H9 (cell line): ENCODE data around the gene PHOX2B. TPM values are rescaled to one million over a fixed set of nuclear protein-coding genes. Genes with fewer than 3 reads are reported as not detected.
"Not testable (repeated sequence)": the region's sequence is repeated elsewhere in the genome, so short reads cannot be mapped to it uniquely, and the experiment has no call there.

Experiments
- DNase-seq: peaks from one replicate; pipeline ENCODE4 v3.0.0-alpha.2; 2017
- H2AFZ ChIP-seq: one replicate; pipeline ENCODE4 v1.6.1; 2013; ENCODE audit warnings: mild to moderate bottlenecking, low read length, control low read depth, moderate library complexity
- H2AK5ac ChIP-seq: 2 replicates; pipeline ENCODE4 v1.6.1; 2013; ENCODE audit warnings: low read length, control low read depth, mixed read lengths; ENCODE audit not compliant: insufficient read length
- H2BK120ac ChIP-seq: one replicate; pipeline ENCODE4 v1.6.1; 2013; ENCODE audit warnings: low read depth, mild to moderate bottlenecking, low read length, control low read depth, inconsistent platforms; ENCODE audit not compliant: poor library complexity, severe bottlenecking
- H2BK12ac ChIP-seq: 2 replicates; pipeline ENCODE4 v1.6.1; 2013; ENCODE audit warnings: low read length, control low read depth, mixed read lengths, low read depth; ENCODE audit not compliant: insufficient read length
- H2BK15ac ChIP-seq: 2 replicates; pipeline ENCODE4 v1.6.1; 2013; ENCODE audit warnings: low read depth, low read length, control low read depth
- H2BK20ac ChIP-seq: one replicate; pipeline ENCODE4 v1.6.1; 2013; ENCODE audit warnings: low read depth, mild to moderate bottlenecking, low read length, control low read depth, inconsistent platforms; ENCODE audit not compliant: poor library complexity, severe bottlenecking
- H2BK5ac ChIP-seq: 2 replicates; pipeline ENCODE4 v1.6.1; 2013; ENCODE audit warnings: low read length, control low read depth, mixed read lengths; ENCODE audit not compliant: insufficient read length
- H3K14ac ChIP-seq: 2 replicates; pipeline ENCODE4 v1.6.1; 2013; ENCODE audit warnings: low read length, control low read depth; ENCODE audit not compliant: insufficient read depth
- H3K18ac ChIP-seq: 2 replicates; pipeline ENCODE4 v1.6.1; 2013; ENCODE audit warnings: low read depth, mild to moderate bottlenecking, mixed read lengths, low read length, control low read depth; ENCODE audit not compliant: insufficient read length
- H3K23ac ChIP-seq: 2 replicates; pipeline ENCODE4 v1.6.1; 2013; ENCODE audit warnings: low read length, control low read depth, mixed read lengths, low read depth; ENCODE audit not compliant: insufficient read length
- H3K23me2 ChIP-seq: 2 replicates; pipeline ENCODE4 v1.6.1; 2013; ENCODE audit warnings: low read depth, mild to moderate bottlenecking, mixed read lengths, low read length, control low read depth; ENCODE audit not compliant: insufficient read length, poor library complexity, severe bottlenecking
- H3K27ac ChIP-seq: 2 replicates; pipeline ENCODE4 v1.5.1; 2013; ENCODE audit warnings: low read length, control low read depth, mixed read lengths, low read depth; ENCODE audit not compliant: insufficient read length
- H3K27me3 ChIP-seq: 2 replicates; pipeline ENCODE4 v1.6.1; 2013; ENCODE audit warnings: low read length, control low read depth, inconsistent platforms; ENCODE audit not compliant: insufficient read depth
- H3K4ac ChIP-seq: 2 replicates; pipeline ENCODE4 v1.6.1; 2013; ENCODE audit warnings: low read depth, mild to moderate bottlenecking, control low read depth, inconsistent platforms, low read length, moderate library complexity
- H3K4me1 ChIP-seq: 2 replicates; pipeline ENCODE4 v1.6.1; 2013; ENCODE audit warnings: low read length, control low read depth, inconsistent platforms; ENCODE audit not compliant: insufficient read depth
- H3K4me2 ChIP-seq: 2 replicates; pipeline ENCODE4 v1.6.1; 2013; ENCODE audit warnings: low read length, control low read depth, mixed read lengths; ENCODE audit not compliant: insufficient read length, insufficient read depth
- H3K56ac ChIP-seq: 2 replicates; pipeline ENCODE4 v1.6.1; 2013; ENCODE audit warnings: low read depth, mild to moderate bottlenecking, mixed read lengths, low read length, control low read depth; ENCODE audit not compliant: insufficient read length
- H3K79me1 ChIP-seq: 2 replicates; pipeline ENCODE4 v1.6.1; 2013; ENCODE audit warnings: low read depth, mild to moderate bottlenecking, moderate library complexity, low read length, control low read depth, inconsistent platforms; ENCODE audit not compliant: insufficient read depth, poor library complexity, severe bottlenecking
- H3K79me2 ChIP-seq: 2 replicates; pipeline ENCODE4 v1.6.1; 2013; ENCODE audit warnings: low read length, control low read depth, inconsistent platforms; ENCODE audit not compliant: insufficient read depth
- H3K9ac ChIP-seq: 2 replicates; pipeline ENCODE4 v1.6.1; 2013; ENCODE audit warnings: low read length, control low read depth, mixed read lengths; ENCODE audit not compliant: insufficient read length; ENCODE audit errors: extremely low read depth
- H3K9me3 ChIP-seq: one replicate; pipeline ENCODE4 v1.6.1; 2013; ENCODE audit warnings: low read depth, low read length, inconsistent platforms; ENCODE audit not compliant: control insufficient read depth
- H3T11ph ChIP-seq: one replicate; pipeline ENCODE4 v1.6.1; 2013; ENCODE audit warnings: mild to moderate bottlenecking, low read length, control low read depth, inconsistent platforms
- H4K20me1 ChIP-seq: one replicate; pipeline ENCODE4 v1.6.1; 2013; ENCODE audit not compliant: control insufficient read depth, insufficient read length, insufficient read depth
- H4K5ac ChIP-seq: 2 replicates; pipeline ENCODE4 v1.6.1; 2013; ENCODE audit warnings: low read depth, mild to moderate bottlenecking, mixed read lengths, low read length, control low read depth; ENCODE audit not compliant: insufficient read length
- H4K8ac ChIP-seq: replicated peaks from 2 replicates; pipeline ENCODE4 v1.6.1; 2013; ENCODE audit warnings: low read length, control low read depth, mixed read lengths, low read depth; ENCODE audit not compliant: insufficient read length
- H4K91ac ChIP-seq: 2 replicates; pipeline ENCODE4 v1.6.1; 2013; ENCODE audit warnings: low read depth, mild to moderate bottlenecking, moderate library complexity, mixed read lengths, low read length, control low read depth; ENCODE audit not compliant: insufficient read length
- H3K27ac Mint-ChIP-seq, 3 experiments: 2 replicates in 2 of 3; 3 replicates in 1 of 3; pipeline ENCODE4 v1.8.0; 2020 to 2021; ENCODE audit warnings: mixed read lengths in 3 of 3, mild to moderate bottlenecking in 1 of 3, moderate library complexity in 1 of 3
- H3K27me3 Mint-ChIP-seq: 2 replicates; pipeline ENCODE4 v1.8.0; 2021; ENCODE audit warnings: low read depth, mild to moderate bottlenecking, moderate library complexity, mixed read lengths
- H3K36me3 Mint-ChIP-seq, 3 experiments: 2 replicates in 2 of 3; 3 replicates in 1 of 3; pipeline ENCODE4 v1.8.0; 2020 to 2021; ENCODE audit warnings: low read depth in 3 of 3, mixed read lengths in 3 of 3; ENCODE audit not compliant: insufficient read depth in 1 of 3
- H3K4me1 Mint-ChIP-seq, 2 experiments: 2 replicates each; pipeline ENCODE4 v1.8.0; 2020; ENCODE audit warnings: mixed read lengths in 2 of 2
- H3K4me3 Mint-ChIP-seq, 2 experiments: 2 replicates in 1 of 2; 3 replicates in 1 of 2; pipeline ENCODE4 v1.8.0; 2020 to 2021; ENCODE audit warnings: mild to moderate bottlenecking in 2 of 2, mixed read lengths in 2 of 2, moderate library complexity in 1 of 2
- H3K9me3 Mint-ChIP-seq, 2 experiments: 2 replicates in 1 of 2; 3 replicates in 1 of 2; pipeline ENCODE4 v1.8.0; 2020; ENCODE audit warnings: mild to moderate bottlenecking in 2 of 2, mixed read lengths in 2 of 2, moderate library complexity in 1 of 2
- CTCF ChIP-seq: fragments of 200-600 bp; sonication (generic); conservative IDR thresholded peaks from 3 replicates; pipeline ENCODE4 v1.8.0; 2021; ENCODE audit warnings: antibody characterized with exemption, mild to moderate bottlenecking
- WGBS: extraction: QIAGEN DNeasy Blood & Tissue Kit; methylation state at CpG from one replicate; pipeline ENCODE4 v1.1.7; 2013; ENCODE audit warnings: missing lambda C conversion rate, low lambda C conversion rate, mixed read lengths; ENCODE audit not compliant: insufficient read length; ENCODE audit errors: extremely low coverage; 5-methylcytosine and 5-hydroxymethylcytosine counted together
- total RNA-seq: library from RNA; stranded (reverse); gene quantifications from 2 replicates; pipeline ENCODE4 v1.2.1, GENCODE V29; 2021

The PHOX2B gene
- total RNA-seq, 1 experiment from 2014 or later, result not detected

GRCh38 chr4:41712425-41712824 lies 36.1 kb downstream of the PHOX2B start:
- Mint-ChIP-seq H3K27me3 (peaks cover 26% of the 10 kb centered on the region), H3K36me3 (no peaks in the 10 kb centered on the region), H3K9me3 (no peaks in the 10 kb centered on the region), H3K4me1 (no peaks in the 10 kb centered on the region), H3K27ac (no peak overlapping the region), H3K4me3 (no peak overlapping the region)
- H2BK12ac ChIP-seq, result no peak overlapping the region
- no peak overlapping the region for H3K56ac ChIP-seq
- H2BK5ac ChIP-seq, result no peak overlapping the region
- H2AFZ ChIP-seq, result no peak overlapping the region
- no peak overlapping the region for H3T11ph ChIP-seq
- H3K27ac ChIP-seq, result no peak overlapping the region
- H3K4me1 ChIP-seq, result no peaks in the 10 kb centered on the region
- H3K79me2 ChIP-seq, result no peaks in the 10 kb centered on the region
- no peak overlapping the region for H2AK5ac ChIP-seq
- no peaks in the 10 kb centered on the region for H4K20me1 ChIP-seq
- no peak overlapping the region for H3K4me2 ChIP-seq
- WGBS, result no CpG with 5 or more reads among the region's 3 CpGs
- no peak overlapping the region for H3K14ac ChIP-seq
- H3K9ac ChIP-seq, result no peak overlapping the region
- H4K8ac ChIP-seq, result no peak overlapping the region
- no peak overlapping the region for H3K18ac ChIP-seq
- no peak overlapping the region for H2BK20ac ChIP-seq
- no peak overlapping the region for H4K5ac ChIP-seq
- H2BK15ac ChIP-seq, result no peak overlapping the region
- DNase-seq, result no peak
- H4K91ac ChIP-seq, result no peak overlapping the region
- TF ChIP-seq CTCF, result no peak
- no peaks in the 10 kb centered on the region; the same call in 1 of the 2 replicates for H3K27me3 ChIP-seq
- no peak overlapping the region for H3K23ac ChIP-seq
- H3K79me1 ChIP-seq, result no peaks in the 10 kb centered on the region
- H3K9me3 ChIP-seq, result no peaks in the 10 kb centered on the region
- no peak overlapping the region for H3K4ac ChIP-seq
- no peaks in the 10 kb centered on the region for H3K23me2 ChIP-seq
- H2BK120ac ChIP-seq, result no peak overlapping the region

GRCh38 chr4:41711654-41712053 lies 36.9 kb downstream of the PHOX2B start:
- H3K4me2 ChIP-seq, H2AFZ ChIP-seq, H2BK20ac ChIP-seq, H2BK15ac ChIP-seq, H3K14ac ChIP-seq, H3K79me1 ChIP-seq, H3K9ac ChIP-seq, H3T11ph ChIP-seq, H3K18ac ChIP-seq, H3K36me3 Mint-ChIP-seq, H3K9me3 ChIP-seq, H2BK5ac ChIP-seq, H3K4ac ChIP-seq, DNase-seq, H3K27ac Mint-ChIP-seq, H3K9me3 Mint-ChIP-seq, H4K5ac ChIP-seq, H3K4me3 Mint-ChIP-seq, H3K27ac ChIP-seq, H3K4me1 ChIP-seq, H4K8ac ChIP-seq, H2BK120ac ChIP-seq, H3K79me2 ChIP-seq, H3K56ac ChIP-seq, H3K23me2 ChIP-seq, H4K20me1 ChIP-seq, H2AK5ac ChIP-seq, H3K4me1 Mint-ChIP-seq, H3K27me3 ChIP-seq, H3K23ac ChIP-seq, H4K91ac ChIP-seq, H2BK12ac ChIP-seq: not testable (repeated sequence)
- peaks cover 25% of the 10 kb centered on the region for H3K27me3 Mint-ChIP-seq
- no CpG with 5 or more reads among the region's 2 CpGs for WGBS
